ENCODE data around the gene FOXP4.
"Not testable (repeated sequence)": the region's sequence is repeated elsewhere in the genome, so short reads cannot be mapped to it uniquely, and the experiment has no call there.

Gene FOXP4

GRCh38 chr6:41602864-41603608, 56.9 kb downstream of the FOXP4 start:
- peak; percentile 93 for DNase-seq

- no peak for DNase-seq
These were observed 57.8 kb downstream of the FOXP4 start for GRCh38 chr6:41604006-41604405.

DNA sequence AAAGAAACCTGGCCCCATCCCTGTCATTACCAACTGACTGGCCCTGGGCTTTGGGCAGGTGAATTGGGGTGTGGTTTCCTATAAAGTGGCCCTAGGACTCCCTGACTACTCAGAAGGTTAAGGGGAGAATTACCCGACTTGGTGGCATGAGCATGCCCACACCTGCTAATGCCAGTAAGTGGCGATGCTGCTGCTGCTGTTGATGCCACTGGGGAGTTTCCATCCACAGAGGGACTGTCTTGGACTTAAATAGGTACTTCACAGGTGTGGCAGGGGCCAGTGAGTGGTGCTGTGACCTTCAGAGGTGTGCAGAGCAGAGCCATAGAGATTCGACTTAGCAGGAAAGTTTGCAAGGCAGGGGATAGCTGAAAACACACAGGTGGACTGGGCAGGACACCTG, 59.5 kb downstream of the FOXP4 start:
- no peak for DNase-seq

DNA sequence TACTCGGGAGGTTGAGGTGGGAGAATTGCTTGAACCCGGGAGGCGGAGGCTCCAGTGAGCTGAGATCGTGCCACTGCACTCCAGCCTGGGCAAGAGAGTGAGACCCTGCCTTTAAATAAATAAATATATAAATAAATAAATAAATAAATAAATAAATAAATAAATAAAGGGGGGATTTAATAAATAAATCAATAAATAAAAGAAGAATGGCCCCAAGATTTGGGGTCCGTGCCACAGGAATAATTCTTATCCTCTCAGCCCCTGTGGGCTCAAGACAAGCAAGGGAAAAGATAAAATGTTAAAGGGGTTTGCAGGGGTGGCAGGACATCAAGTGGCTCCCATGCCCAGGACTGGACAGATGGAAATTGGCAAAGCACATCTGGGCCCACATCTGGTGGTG, 60.9 kb downstream of the FOXP4 start:
- DNase-seq: no peak

DNA sequence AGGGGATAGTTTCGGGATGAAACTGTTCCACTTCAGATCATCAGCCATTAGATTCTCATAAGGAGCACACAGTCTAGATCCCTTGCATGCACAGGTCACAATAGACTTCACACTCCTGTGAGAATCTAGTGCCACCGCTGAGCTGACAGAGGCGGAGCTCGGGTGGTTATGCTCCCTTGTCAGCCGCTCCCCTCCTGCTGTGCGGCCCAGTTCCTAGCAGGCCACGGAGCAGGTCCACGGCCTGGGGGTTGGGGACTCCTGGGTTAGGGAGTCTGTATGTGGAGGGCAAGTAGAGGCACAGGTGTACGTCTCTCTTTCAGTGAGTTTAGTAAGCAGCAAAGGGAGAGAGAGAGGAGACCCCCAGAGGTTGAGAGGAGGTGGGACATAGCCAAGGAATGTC, 61.6 kb downstream of the FOXP4 start:
- DNase-seq: no peak

DNA sequence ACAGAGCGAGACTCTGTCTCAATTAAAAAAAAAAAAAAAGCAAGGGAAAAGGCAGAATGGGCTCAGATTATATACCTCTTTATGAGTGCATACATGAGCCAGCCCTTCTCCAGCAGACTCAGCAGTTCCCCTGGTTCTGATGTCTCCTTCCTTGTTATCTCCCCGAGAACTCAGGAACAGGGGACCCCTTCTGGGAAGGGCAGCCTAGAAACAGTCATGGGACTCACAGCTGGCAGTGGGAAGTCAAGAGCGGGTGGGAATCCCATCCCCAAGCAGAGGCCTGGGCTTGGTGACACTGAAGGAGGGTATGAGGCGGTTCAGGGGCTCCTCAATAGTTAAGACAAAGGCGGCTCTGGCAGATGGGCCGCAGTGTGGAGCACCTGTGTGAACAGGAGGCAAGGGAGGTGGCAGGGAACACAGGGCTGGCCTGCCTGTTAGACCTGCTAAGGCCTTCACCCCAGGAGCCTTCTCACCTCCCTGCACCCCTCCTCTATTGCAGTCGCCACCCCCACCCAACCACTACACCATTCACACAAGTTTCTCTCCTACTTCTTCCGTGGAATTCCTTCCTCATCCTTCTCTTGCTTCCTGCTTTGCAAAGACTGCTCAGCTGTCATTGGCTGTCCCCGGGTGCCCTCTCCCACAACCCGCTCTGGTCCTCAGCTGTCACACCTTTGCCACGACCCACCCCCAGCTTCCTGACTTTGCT, 62.4 kb downstream of the FOXP4 start:
- peak; percentile 23 for DNase-seq

- no peak for DNase-seq
These were observed 68.5 kb downstream of the FOXP4 start for GRCh38 chr6:41614715-41615114.

DNA sequence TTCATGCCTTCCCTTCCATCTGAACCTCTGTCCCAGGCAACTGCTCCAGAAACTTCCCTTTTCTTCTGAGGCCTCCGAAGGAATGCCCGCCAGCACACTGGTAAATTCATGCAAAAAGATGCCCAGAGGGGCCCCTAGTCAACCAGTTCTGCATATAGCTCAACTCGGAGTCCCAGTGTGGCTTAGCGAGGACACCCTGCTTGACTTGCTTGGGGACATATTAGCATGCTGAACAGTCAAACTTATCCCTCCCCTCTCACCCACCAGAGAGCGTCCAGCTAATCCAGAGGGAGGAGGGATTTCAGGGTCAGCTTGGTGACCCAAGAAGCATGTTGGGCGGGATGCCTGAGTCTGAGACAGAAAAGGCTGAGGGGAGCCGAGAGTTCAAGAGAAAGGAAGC, 69.1 kb downstream of the FOXP4 start:
- no peak for DNase-seq

DNA sequence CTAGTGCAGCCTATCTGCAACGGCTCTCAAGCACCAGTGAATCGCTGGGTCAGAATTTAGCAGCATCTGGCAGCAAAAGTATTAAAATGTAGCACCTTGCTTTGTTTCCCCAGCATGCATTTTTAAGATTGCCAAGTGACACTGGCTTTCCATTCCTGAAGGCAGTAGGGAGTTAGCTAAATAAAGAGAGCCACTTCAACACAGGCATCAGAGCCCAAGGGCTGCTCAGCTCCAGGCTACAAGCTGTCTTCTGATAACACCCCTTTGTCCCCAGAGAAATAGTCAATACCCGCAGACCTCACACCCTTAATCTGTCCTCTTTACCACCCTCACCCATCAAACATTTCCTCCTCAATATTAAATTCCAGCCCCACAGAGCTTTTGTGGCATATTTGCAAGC, 72.4 kb downstream of the FOXP4 start:
- no peak for DNase-seq

DNA sequence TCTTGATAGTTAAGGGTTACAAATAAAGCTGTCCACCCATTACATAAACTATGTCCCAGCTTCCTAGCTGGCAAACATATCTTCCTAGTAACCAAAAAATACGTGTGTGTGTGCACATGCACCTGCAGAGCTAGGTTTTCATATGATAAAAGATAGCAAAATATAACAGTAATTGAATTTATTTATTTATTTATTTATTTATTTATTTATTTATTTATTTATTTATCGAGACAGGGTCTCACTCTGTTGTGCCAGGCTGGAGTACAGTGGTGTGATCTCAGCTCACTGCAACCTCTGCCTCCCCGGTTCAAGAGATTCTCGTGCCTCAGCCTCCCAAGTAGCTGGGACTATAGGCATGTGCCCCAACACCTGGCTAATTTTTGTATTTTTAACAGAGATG, 73.0 kb downstream of the FOXP4 start:
- not testable (repeated sequence) for DNase-seq

- DNase-seq: no peak
These were observed 75.2 kb downstream of the FOXP4 start for GRCh38 chr6:41621367-41621766.

- DNase-seq: no peak
These were observed 75.6 kb downstream of the FOXP4 start for GRCh38 chr6:41621802-41622201.

GRCh38 chr6:41622206-41622988, 76.2 kb downstream of the FOXP4 start:
- DNase-seq: no peak

DNA sequence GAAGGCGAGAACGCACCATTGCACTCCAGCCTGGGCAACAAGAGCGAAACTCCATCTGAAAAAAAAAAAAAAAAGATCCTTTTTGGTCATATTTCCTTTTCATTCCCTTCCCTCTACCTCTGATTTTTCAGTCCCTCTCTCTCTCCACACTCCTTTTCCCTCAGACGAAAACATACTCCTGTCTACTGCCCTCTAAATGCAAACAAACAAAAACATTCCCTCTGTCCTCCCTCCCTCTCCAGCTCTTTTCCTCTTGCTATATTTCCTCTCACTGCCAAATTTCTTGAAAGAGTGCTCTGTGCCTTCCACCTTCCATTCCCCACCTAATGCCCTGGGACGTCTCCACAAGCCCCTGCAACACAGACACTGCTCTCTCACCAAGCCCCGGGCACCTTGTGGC, 77.1 kb downstream of the FOXP4 start:
- no peak for DNase-seq

DNA sequence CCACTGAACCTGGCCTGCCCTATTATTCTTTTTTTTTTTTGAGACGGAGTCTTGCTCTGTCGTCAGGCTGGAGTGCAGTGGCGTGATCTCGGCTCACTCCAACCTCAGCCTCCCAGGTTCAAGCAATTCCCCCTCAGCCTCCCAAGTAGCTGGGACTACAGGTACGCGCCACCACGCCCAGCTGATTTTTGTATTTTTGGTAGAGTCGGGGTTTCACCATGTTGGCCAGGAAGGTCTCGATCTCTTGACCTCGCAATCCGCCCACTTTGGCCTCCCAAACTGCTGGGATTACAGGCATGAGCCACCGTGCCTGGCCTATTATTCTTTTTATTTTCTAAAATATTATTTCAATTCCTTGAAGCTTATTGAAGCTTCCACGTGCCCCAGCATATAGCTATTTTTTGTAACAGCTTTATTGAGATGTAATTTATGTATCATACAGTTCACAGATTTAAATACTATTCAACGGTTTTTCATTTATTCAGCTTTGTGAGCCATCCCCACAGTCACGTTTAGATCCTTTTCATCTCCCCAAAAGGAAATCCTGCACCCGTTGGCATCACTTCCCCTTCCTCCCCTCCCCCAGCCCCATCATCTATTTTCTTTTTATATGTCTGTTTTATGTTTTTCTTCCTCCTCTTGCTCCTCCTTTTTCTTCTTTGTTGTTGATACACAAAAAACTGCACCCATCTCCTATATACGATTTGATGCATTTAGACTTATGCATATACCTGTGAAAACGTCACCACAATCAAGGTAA, 78.6 kb downstream of the FOXP4 start:
- DNase-seq: no peak

- no peak for DNase-seq
These were observed 79.3 kb downstream of the FOXP4 start for GRCh38 chr6:41625442-41625841.

DNA sequence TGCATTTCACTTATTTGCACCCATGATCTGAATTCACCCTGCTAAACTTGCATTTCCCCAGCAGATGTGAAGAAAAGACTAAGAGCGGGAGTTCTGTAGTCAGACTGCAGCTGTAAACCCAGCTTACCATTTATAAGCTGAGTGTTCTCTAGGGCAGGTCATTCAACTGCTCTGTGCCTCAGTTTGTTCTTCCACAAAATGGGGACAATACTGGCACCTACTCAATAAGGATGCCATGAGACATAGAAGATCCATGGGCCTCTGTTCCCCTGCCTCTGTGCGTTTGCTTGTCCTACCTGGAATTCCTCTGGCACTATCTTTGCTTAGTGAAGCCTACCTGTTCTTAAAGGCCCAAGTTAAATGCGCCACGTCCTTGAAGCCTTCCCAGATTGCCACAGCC, 79.8 kb downstream of the FOXP4 start:
- DNase-seq: no peak

DNA sequence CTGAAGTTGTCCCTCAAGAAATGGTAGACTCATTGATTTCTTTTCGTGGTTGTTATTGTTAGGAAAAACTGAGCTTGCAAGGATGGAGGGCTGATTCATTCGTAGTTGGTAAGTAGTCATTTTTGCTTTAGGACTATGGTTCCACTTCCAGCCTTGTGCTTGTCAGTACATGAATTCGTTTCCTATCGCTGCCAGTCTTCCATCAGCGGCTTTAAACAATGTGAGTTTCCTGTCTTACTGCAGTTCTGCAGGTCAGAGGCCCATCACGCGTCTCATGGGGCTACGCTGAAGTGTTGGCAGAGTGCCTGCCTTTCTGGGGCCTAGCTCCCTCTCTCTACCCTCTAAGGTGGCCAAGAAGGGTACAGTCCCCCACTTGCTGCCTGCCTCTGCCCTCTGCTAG, 80.7 kb downstream of the FOXP4 start:
- no peak for DNase-seq

GRCh38 chr6:41629128-41629527, 82.9 kb downstream of the FOXP4 start:
- DNase-seq: no peak

DNA sequence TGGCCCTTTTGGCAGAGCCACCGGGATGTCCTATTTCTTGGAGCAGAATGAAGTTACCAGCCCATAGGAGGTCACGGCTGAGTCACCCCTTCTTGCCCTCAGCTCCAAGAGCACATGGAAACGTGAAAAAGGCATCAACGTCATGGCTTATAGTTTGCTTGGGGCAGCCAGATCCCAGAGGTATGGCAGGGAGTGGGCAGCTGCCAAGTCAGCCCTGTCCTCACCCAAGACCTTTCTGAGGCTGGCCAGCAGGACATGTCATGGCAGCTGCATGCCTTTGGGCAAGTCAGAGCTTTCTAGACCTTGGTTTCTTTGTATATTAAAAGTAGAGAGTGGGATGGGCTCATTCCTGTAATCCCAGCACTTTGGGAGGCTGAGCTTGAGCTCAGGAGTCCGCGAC, 83.9 kb downstream of the FOXP4 start:
- DNase-seq: no peak

DNA sequence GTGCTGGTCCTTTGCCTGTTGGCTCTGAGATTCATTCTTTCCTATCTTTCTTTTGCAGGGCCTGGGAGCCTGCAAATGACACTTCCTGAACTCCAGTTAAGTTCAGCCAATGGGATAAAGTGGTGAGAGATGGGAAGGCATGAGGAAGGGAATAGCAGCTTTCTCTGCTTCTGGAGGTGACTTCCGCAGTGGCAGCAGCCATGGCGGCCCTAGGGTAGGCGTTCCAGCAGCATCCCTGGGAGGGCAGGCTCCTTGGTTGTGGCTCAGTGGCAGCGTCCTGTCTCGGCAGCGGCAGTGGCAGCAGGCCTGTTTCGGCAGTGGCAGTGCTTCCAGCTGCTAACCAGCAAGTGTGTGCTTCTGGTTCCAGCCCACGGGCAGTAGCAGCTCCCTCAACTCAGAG, 84.8 kb downstream of the FOXP4 start:
- no peak for DNase-seq

DNA sequence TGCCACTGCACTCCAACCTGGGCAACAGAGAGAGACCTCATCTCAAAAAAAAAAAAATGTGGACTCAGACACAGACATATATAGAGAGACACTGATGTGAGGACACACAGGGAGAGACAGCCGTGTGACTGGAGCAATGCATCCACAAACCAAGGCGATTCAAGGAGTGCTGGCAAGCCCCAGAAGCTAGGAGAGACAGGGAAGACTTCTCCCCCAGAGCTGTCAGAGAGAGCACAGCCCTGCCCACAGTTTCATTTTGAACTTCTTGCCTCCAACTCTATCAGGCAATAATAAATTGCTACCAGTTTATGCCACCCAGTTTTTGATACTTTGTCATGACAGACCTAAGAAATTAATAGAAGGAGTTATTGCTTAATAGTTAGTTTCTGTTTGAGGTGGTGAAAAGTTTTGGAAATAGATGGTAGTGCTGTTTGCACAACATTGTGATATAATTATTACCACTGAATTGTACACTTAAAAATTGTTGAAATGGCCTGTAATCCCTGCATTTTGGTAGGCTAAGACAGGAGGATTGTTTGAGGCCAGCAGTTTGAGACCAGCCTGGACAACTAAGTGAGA, 87.0 kb downstream of the FOXP4 start:
- DNase-seq: no peak

DNA sequence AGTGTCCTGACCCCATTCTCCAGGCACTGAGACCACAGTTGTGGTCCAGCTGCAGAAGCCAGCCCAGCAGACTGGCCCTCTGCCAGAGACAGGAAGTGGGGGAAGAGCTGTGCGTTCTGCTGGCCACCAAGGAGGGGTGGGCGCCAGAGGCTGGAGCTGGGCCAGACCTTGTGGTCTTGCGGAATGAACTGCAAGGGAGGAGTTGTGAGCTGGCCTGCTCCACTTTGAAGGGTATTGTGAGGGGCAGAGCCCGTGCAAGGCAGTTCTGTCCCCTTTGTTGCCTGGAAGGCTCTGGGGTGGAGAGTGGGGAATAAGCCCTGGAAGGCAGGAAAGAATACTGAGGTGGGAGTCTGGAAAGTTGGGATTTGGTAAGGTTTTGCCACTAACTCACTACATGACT, 88.5 kb downstream of the FOXP4 start:
- DNase-seq: no peak

Measured in NCI-H82 (cell line).